ENCODE measurements around the gene MCM10. TPM values are rescaled to one million over a fixed set of nuclear protein-coding genes. Genes with fewer than 3 reads are reported as not detected.
A peak's percentile ranks its signal among the peaks of the same experiment; 100 is the strongest.

MCM10 gene
- polyA plus RNA-seq, 1 donor from 2014 or later: 0.63 TPM

DNA sequence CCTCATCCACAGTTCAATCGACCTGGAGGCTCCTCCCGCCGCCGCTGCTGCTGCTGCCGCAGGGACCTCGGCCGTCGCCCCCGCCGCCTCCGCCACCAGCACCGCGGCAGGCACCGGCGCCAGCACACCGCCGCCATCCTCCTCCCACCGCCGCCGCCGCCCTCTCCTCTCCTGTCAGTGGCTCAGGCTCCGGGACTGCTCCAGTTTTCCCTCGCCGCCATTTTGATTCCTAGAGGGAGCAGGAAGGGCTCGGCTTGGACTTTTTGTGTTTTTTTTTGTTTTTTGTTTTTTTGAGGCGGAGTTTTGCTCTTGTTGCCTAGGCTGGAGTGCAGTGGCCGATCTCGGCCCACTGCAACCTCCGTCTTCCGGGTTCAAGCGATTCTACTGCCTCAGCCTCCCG is 3.0 kb upstream of the MCM10 start:
- Histone ChIP-seq H2AFZ (ENCODE audit: low read depth, low read length) (no peak overlapping the region), H4K20me1 (ENCODE audit: insufficient read depth) (no peaks in the 10 kb centered on the region), H3F3A (ENCODE audit: insufficient read depth, low read length, poor library complexity, severe bottlenecking) (no peaks in the 10 kb centered on the region), H3K27ac (ENCODE audit: low read length) (no peak overlapping the region), H3K4me3 (ENCODE audit: low read length) (no peak overlapping the region), H3K9me3 (ENCODE audit: low read length) (no peaks in the 10 kb centered on the region), H3K27me3 (ENCODE audit: insufficient read depth, low read depth, low read length) (no peaks in the 10 kb centered on the region), H3K36me3 (ENCODE audit: insufficient read depth, low read length) (no peaks in the 10 kb centered on the region), H3K9ac (ENCODE audit: low read length) (no peak overlapping the region), H3K9me2 (ENCODE audit: insufficient read depth, low read length) (no peaks in the 10 kb centered on the region), H3K4me2 (ENCODE audit: low read length) (no peak overlapping the region), H3K79me2 (replicated peaks; ENCODE audit: insufficient read depth, low read length) (no peaks in the 10 kb centered on the region)
- no peak for TF ChIP-seq EZH2 (IDR thresholded peaks at IDR 0.05; ENCODE audit: borderline replicate concordance, insufficient read depth, low read length, poor library complexity, severe bottlenecking)
- TF ChIP-seq SMC3 (conservative IDR thresholded peaks at IDR 0.05; ENCODE audit: poor library complexity): no peak

DNA sequence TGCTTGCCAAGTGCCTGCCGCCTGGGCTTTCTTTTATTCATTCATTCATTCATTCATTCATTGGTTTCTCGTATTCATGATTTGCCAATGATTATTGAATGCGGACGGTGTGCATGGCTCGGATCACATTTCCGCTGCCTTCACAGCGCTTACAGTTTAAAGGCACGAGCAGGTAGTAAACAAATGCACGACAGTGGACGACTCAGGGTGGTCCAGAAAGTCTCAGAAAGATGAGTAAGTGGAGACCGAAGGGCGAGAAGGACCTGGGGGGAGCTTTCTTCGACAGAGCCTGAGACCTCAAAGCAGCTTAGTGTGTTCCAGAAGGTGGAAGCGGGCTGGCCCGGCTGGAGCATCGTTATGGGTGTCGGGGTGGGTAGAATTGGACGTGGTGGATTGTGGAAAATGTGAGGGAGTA is 506 bp downstream of the MCM10 start:
- Histone ChIP-seq H3K9me3 (ENCODE audit: low read length) (no peaks in the 10 kb centered on the region), H2AFZ (ENCODE audit: low read depth, low read length) (no peak overlapping the region), H4K20me1 (ENCODE audit: insufficient read depth) (no peaks in the 10 kb centered on the region), H3K27me3 (ENCODE audit: insufficient read depth, low read depth, low read length) (no peaks in the 10 kb centered on the region), H3K27ac (ENCODE audit: low read length) (no peak overlapping the region), H3K79me2 (replicated peaks; ENCODE audit: insufficient read depth, low read length) (no peaks in the 10 kb centered on the region), H3K36me3 (ENCODE audit: insufficient read depth, low read length) (no peaks in the 10 kb centered on the region), H3K9me2 (ENCODE audit: insufficient read depth, low read length) (no peaks in the 10 kb centered on the region), H3K9ac (ENCODE audit: low read length) (no peak overlapping the region), H3K4me3 (ENCODE audit: low read length) (peak overlapping the region; percentile 72), H3K4me2 (ENCODE audit: low read length) (peak overlapping the region; percentile 4), H3F3A (ENCODE audit: insufficient read depth, low read length, poor library complexity, severe bottlenecking) (no peaks in the 10 kb centered on the region)
- TF ChIP-seq, protein P1, sequence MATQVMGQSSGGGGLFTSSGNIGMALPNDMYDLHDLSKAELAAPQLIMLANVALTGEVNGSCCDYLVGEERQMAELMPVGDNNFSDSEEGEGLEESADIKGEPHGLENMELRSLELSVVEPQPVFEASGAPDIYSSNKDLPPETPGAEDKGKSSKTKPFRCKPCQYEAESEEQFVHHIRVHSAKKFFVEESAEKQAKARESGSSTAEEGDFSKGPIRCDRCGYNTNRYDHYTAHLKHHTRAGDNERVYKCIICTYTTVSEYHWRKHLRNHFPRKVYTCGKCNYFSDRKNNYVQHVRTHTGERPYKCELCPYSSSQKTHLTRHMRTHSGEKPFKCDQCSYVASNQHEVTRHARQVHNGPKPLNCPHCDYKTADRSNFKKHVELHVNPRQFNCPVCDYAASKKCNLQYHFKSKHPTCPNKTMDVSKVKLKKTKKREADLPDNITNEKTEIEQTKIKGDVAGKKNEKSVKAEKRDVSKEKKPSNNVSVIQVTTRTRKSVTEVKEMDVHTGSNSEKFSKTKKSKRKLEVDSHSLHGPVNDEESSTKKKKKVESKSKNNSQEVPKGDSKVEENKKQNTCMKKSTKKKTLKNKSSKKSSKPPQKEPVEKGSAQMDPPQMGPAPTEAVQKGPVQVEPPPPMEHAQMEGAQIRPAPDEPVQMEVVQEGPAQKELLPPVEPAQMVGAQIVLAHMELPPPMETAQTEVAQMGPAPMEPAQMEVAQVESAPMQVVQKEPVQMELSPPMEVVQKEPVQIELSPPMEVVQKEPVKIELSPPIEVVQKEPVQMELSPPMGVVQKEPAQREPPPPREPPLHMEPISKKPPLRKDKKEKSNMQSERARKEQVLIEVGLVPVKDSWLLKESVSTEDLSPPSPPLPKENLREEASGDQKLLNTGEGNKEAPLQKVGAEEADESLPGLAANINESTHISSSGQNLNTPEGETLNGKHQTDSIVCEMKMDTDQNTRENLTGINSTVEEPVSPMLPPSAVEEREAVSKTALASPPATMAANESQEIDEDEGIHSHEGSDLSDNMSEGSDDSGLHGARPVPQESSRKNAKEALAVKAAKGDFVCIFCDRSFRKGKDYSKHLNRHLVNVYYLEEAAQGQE (IDR thresholded peaks at IDR 0.05; ENCODE audit: borderline replicate concordance): no peak
- TF ChIP-seq MXI1 (conservative IDR thresholded peaks at IDR 0.05; ENCODE audit: poor library complexity, severe bottlenecking): no peak
- no peak for TF ChIP-seq SMC3 (conservative IDR thresholded peaks at IDR 0.05; ENCODE audit: poor library complexity)

DNA sequence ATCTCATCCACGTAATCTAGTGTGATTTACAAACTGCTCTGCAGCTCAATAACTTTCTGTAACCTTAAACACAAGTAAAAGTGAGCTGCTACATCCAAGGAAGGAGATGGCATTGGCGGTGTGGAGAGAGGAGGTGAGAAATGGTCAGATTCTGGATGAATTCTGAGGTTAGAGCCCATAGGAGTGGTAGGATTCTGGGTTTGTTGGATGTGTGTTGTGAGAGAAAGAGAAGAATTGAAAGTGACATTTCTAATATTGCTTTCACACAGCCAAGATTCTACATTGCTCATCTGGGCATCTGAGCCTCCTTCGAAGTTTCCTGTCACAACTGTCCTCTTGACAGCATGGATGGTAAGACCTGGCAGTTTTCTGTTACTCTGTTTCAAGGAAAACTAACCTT is 2.5 kb downstream of the MCM10 start:
- Histone ChIP-seq H3K79me2 (replicated peaks; ENCODE audit: insufficient read depth, low read length) (no peaks in the 10 kb centered on the region), H3K27ac (ENCODE audit: low read length) (no peak overlapping the region), H3K9ac (ENCODE audit: low read length) (no peak overlapping the region), H2AFZ (ENCODE audit: low read depth, low read length) (no peak overlapping the region), H3K4me3 (ENCODE audit: low read length) (no peak overlapping the region), H3K27me3 (ENCODE audit: insufficient read depth, low read depth, low read length) (no peaks in the 10 kb centered on the region), H3F3A (ENCODE audit: insufficient read depth, low read length, poor library complexity, severe bottlenecking) (no peaks in the 10 kb centered on the region), H3K4me2 (ENCODE audit: low read length) (no peak overlapping the region), H3K9me3 (ENCODE audit: low read length) (no peaks in the 10 kb centered on the region), H3K36me3 (ENCODE audit: insufficient read depth, low read length) (no peaks in the 10 kb centered on the region), H3K9me2 (ENCODE audit: insufficient read depth, low read length) (no peaks in the 10 kb centered on the region), H4K20me1 (ENCODE audit: insufficient read depth) (no peaks in the 10 kb centered on the region)
- TF ChIP-seq TAF1 (IDR thresholded peaks at IDR 0.05; ENCODE audit: low read depth) (no peak), SMC3 (conservative IDR thresholded peaks at IDR 0.05; ENCODE audit: poor library complexity) (no peak), POLR2AphosphoS5 (IDR thresholded peaks at IDR 0.05) (no peak), MXI1 (conservative IDR thresholded peaks at IDR 0.05; ENCODE audit: poor library complexity, severe bottlenecking) (no peak), EZH2 (IDR thresholded peaks at IDR 0.05; ENCODE audit: borderline replicate concordance, insufficient read depth, low read length, poor library complexity, severe bottlenecking) (no peak), RAD21 (conservative IDR thresholded peaks at IDR 0.05) (no peak), EP300 (conservative IDR thresholded peaks at IDR 0.05; ENCODE audit: poor library complexity, severe bottlenecking) (no peak)
- TF ChIP-seq, protein P2, sequence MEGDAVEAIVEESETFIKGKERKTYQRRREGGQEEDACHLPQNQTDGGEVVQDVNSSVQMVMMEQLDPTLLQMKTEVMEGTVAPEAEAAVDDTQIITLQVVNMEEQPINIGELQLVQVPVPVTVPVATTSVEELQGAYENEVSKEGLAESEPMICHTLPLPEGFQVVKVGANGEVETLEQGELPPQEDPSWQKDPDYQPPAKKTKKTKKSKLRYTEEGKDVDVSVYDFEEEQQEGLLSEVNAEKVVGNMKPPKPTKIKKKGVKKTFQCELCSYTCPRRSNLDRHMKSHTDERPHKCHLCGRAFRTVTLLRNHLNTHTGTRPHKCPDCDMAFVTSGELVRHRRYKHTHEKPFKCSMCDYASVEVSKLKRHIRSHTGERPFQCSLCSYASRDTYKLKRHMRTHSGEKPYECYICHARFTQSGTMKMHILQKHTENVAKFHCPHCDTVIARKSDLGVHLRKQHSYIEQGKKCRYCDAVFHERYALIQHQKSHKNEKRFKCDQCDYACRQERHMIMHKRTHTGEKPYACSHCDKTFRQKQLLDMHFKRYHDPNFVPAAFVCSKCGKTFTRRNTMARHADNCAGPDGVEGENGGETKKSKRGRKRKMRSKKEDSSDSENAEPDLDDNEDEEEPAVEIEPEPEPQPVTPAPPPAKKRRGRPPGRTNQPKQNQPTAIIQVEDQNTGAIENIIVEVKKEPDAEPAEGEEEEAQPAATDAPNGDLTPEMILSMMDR (IDR thresholded peaks at IDR 0.05; ENCODE audit: poor library complexity, severe bottlenecking): no peak
- TF ChIP-seq, protein P1 (IDR thresholded peaks at IDR 0.05; ENCODE audit: borderline replicate concordance): no peak

All from neural cell (in vitro differentiated cells).